H9 (cell line): ENCODE data around the gene BRD9. TPM values are rescaled to one million over a fixed set of nuclear protein-coding genes. Genes with fewer than 3 reads are reported as not detected.

Experiments
- DNase-seq: peaks from one replicate; pipeline ENCODE4 v3.0.0-alpha.2; 2017
- H2AFZ ChIP-seq: one replicate; pipeline ENCODE4 v1.6.1; 2013; ENCODE audit warnings: mild to moderate bottlenecking, low read length, control low read depth, moderate library complexity
- H2AK5ac ChIP-seq: 2 replicates; pipeline ENCODE4 v1.6.1; 2013; ENCODE audit warnings: low read length, control low read depth, mixed read lengths; ENCODE audit not compliant: insufficient read length
- H2BK120ac ChIP-seq: one replicate; pipeline ENCODE4 v1.6.1; 2013; ENCODE audit warnings: low read depth, mild to moderate bottlenecking, low read length, control low read depth, inconsistent platforms; ENCODE audit not compliant: poor library complexity, severe bottlenecking
- H2BK12ac ChIP-seq: 2 replicates; pipeline ENCODE4 v1.6.1; 2013; ENCODE audit warnings: low read length, control low read depth, mixed read lengths, low read depth; ENCODE audit not compliant: insufficient read length
- H2BK15ac ChIP-seq: 2 replicates; pipeline ENCODE4 v1.6.1; 2013; ENCODE audit warnings: low read depth, low read length, control low read depth
- H2BK20ac ChIP-seq: one replicate; pipeline ENCODE4 v1.6.1; 2013; ENCODE audit warnings: low read depth, mild to moderate bottlenecking, low read length, control low read depth, inconsistent platforms; ENCODE audit not compliant: poor library complexity, severe bottlenecking
- H2BK5ac ChIP-seq: 2 replicates; pipeline ENCODE4 v1.6.1; 2013; ENCODE audit warnings: low read length, control low read depth, mixed read lengths; ENCODE audit not compliant: insufficient read length
- H3K14ac ChIP-seq: 2 replicates; pipeline ENCODE4 v1.6.1; 2013; ENCODE audit warnings: low read length, control low read depth; ENCODE audit not compliant: insufficient read depth
- H3K18ac ChIP-seq: 2 replicates; pipeline ENCODE4 v1.6.1; 2013; ENCODE audit warnings: low read depth, mild to moderate bottlenecking, mixed read lengths, low read length, control low read depth; ENCODE audit not compliant: insufficient read length
- H3K23ac ChIP-seq: 2 replicates; pipeline ENCODE4 v1.6.1; 2013; ENCODE audit warnings: low read length, control low read depth, mixed read lengths, low read depth; ENCODE audit not compliant: insufficient read length
- H3K23me2 ChIP-seq: 2 replicates; pipeline ENCODE4 v1.6.1; 2013; ENCODE audit warnings: low read depth, mild to moderate bottlenecking, mixed read lengths, low read length, control low read depth; ENCODE audit not compliant: insufficient read length, poor library complexity, severe bottlenecking
- H3K27ac ChIP-seq: 2 replicates; pipeline ENCODE4 v1.5.1; 2013; ENCODE audit warnings: low read length, control low read depth, mixed read lengths, low read depth; ENCODE audit not compliant: insufficient read length
- H3K27me3 ChIP-seq: 2 replicates; pipeline ENCODE4 v1.6.1; 2013; ENCODE audit warnings: low read length, control low read depth, inconsistent platforms; ENCODE audit not compliant: insufficient read depth
- H3K4ac ChIP-seq: 2 replicates; pipeline ENCODE4 v1.6.1; 2013; ENCODE audit warnings: low read depth, mild to moderate bottlenecking, control low read depth, inconsistent platforms, low read length, moderate library complexity
- H3K4me1 ChIP-seq: 2 replicates; pipeline ENCODE4 v1.6.1; 2013; ENCODE audit warnings: low read length, control low read depth, inconsistent platforms; ENCODE audit not compliant: insufficient read depth
- H3K4me2 ChIP-seq: 2 replicates; pipeline ENCODE4 v1.6.1; 2013; ENCODE audit warnings: low read length, control low read depth, mixed read lengths; ENCODE audit not compliant: insufficient read length, insufficient read depth
- H3K56ac ChIP-seq: 2 replicates; pipeline ENCODE4 v1.6.1; 2013; ENCODE audit warnings: low read depth, mild to moderate bottlenecking, mixed read lengths, low read length, control low read depth; ENCODE audit not compliant: insufficient read length
- H3K79me1 ChIP-seq: 2 replicates; pipeline ENCODE4 v1.6.1; 2013; ENCODE audit warnings: low read depth, mild to moderate bottlenecking, moderate library complexity, low read length, control low read depth, inconsistent platforms; ENCODE audit not compliant: insufficient read depth, poor library complexity, severe bottlenecking
- H3K79me2 ChIP-seq: 2 replicates; pipeline ENCODE4 v1.6.1; 2013; ENCODE audit warnings: low read length, control low read depth, inconsistent platforms; ENCODE audit not compliant: insufficient read depth
- H3K9ac ChIP-seq: 2 replicates; pipeline ENCODE4 v1.6.1; 2013; ENCODE audit warnings: low read length, control low read depth, mixed read lengths; ENCODE audit not compliant: insufficient read length; ENCODE audit errors: extremely low read depth
- H3K9me3 ChIP-seq: one replicate; pipeline ENCODE4 v1.6.1; 2013; ENCODE audit warnings: low read depth, low read length, inconsistent platforms; ENCODE audit not compliant: control insufficient read depth
- H3T11ph ChIP-seq: one replicate; pipeline ENCODE4 v1.6.1; 2013; ENCODE audit warnings: mild to moderate bottlenecking, low read length, control low read depth, inconsistent platforms
- H4K20me1 ChIP-seq: one replicate; pipeline ENCODE4 v1.6.1; 2013; ENCODE audit not compliant: control insufficient read depth, insufficient read length, insufficient read depth
- H4K5ac ChIP-seq: 2 replicates; pipeline ENCODE4 v1.6.1; 2013; ENCODE audit warnings: low read depth, mild to moderate bottlenecking, mixed read lengths, low read length, control low read depth; ENCODE audit not compliant: insufficient read length
- H4K8ac ChIP-seq: replicated peaks from 2 replicates; pipeline ENCODE4 v1.6.1; 2013; ENCODE audit warnings: low read length, control low read depth, mixed read lengths, low read depth; ENCODE audit not compliant: insufficient read length
- H4K91ac ChIP-seq: 2 replicates; pipeline ENCODE4 v1.6.1; 2013; ENCODE audit warnings: low read depth, mild to moderate bottlenecking, moderate library complexity, mixed read lengths, low read length, control low read depth; ENCODE audit not compliant: insufficient read length
- H3K27ac Mint-ChIP-seq, 3 experiments: 2 replicates in 2 of 3; 3 replicates in 1 of 3; pipeline ENCODE4 v1.8.0; 2020 to 2021; ENCODE audit warnings: mixed read lengths in 3 of 3, mild to moderate bottlenecking in 1 of 3, moderate library complexity in 1 of 3
- H3K27me3 Mint-ChIP-seq: 2 replicates; pipeline ENCODE4 v1.8.0; 2021; ENCODE audit warnings: low read depth, mild to moderate bottlenecking, moderate library complexity, mixed read lengths
- H3K36me3 Mint-ChIP-seq, 3 experiments: 2 replicates in 2 of 3; 3 replicates in 1 of 3; pipeline ENCODE4 v1.8.0; 2020 to 2021; ENCODE audit warnings: low read depth in 3 of 3, mixed read lengths in 3 of 3; ENCODE audit not compliant: insufficient read depth in 1 of 3
- H3K4me1 Mint-ChIP-seq, 2 experiments: 2 replicates each; pipeline ENCODE4 v1.8.0; 2020; ENCODE audit warnings: mixed read lengths in 2 of 2
- H3K4me3 Mint-ChIP-seq, 2 experiments: 2 replicates in 1 of 2; 3 replicates in 1 of 2; pipeline ENCODE4 v1.8.0; 2020 to 2021; ENCODE audit warnings: mild to moderate bottlenecking in 2 of 2, mixed read lengths in 2 of 2, moderate library complexity in 1 of 2
- H3K9me3 Mint-ChIP-seq, 2 experiments: 2 replicates in 1 of 2; 3 replicates in 1 of 2; pipeline ENCODE4 v1.8.0; 2020; ENCODE audit warnings: mild to moderate bottlenecking in 2 of 2, mixed read lengths in 2 of 2, moderate library complexity in 1 of 2
- CTCF ChIP-seq: fragments of 200-600 bp; sonication (generic); conservative IDR thresholded peaks from 3 replicates; pipeline ENCODE4 v1.8.0; 2021; ENCODE audit warnings: antibody characterized with exemption, mild to moderate bottlenecking
- WGBS: extraction: QIAGEN DNeasy Blood & Tissue Kit; methylation state at CpG from one replicate; pipeline ENCODE4 v1.1.7; 2013; ENCODE audit warnings: missing lambda C conversion rate, low lambda C conversion rate, mixed read lengths; ENCODE audit not compliant: insufficient read length; ENCODE audit errors: extremely low coverage; 5-methylcytosine and 5-hydroxymethylcytosine counted together
- total RNA-seq: library from RNA; stranded (reverse); gene quantifications from 2 replicates; pipeline ENCODE4 v1.2.1, GENCODE V29; 2021

The BRD9 gene
- total RNA-seq, 1 experiment from 2014 or later, result 70.5 TPM

- Histone ChIP-seq H3K9ac (no peak overlapping the region), H2BK12ac (no peak overlapping the region), H3K9me3 (no peaks in the 10 kb centered on the region), H3K18ac (no peak overlapping the region), H4K20me1 (no peaks in the 10 kb centered on the region), H3K27ac (no peak overlapping the region), H2BK120ac (no peak overlapping the region), H2AK5ac (no peak overlapping the region), H2BK20ac (no peak overlapping the region), H4K8ac (no peak overlapping the region), H3K23me2 (no peaks in the 10 kb centered on the region), H3K23ac (no peak overlapping the region), H3K79me1 (no peaks in the 10 kb centered on the region), H3K56ac (no peak overlapping the region), H3K14ac (no peak overlapping the region), H3K27me3 (no peaks in the 10 kb centered on the region), H3K79me2 (no peaks in the 10 kb centered on the region), H3K4me1 (no peaks in the 10 kb centered on the region), H3K4ac (no peak overlapping the region), H2AFZ (no peak overlapping the region), H2BK15ac (no peak overlapping the region), H4K5ac (no peak overlapping the region), H3T11ph (no peak overlapping the region), H4K91ac (no peak overlapping the region), H2BK5ac (no peak overlapping the region), H3K4me2 (no peak overlapping the region)
- Mint-ChIP-seq H3K27ac (no peak overlapping the region), H3K9me3 (no peaks in the 10 kb centered on the region), H3K4me3 (no peak overlapping the region), H3K36me3 (peaks cover 6 to 28% (median 23%) of the 10 kb centered on the region in 3 experiments), H3K4me1 (peaks cover 6 to 7% of the 10 kb centered on the region in 2 experiments; a peak in 3 of 4 replicates), H3K27me3 (no peaks in the 10 kb centered on the region)
- WGBS, result no CpG with 5 or more reads among the region's 3 CpGs
- DNase-seq, result no peak
- TF ChIP-seq CTCF, result no peak
Observed at GRCh38 chr5:815449-815848, 77.2 kb downstream of the BRD9 start.

Other genes starting within 250 kb of the BRD9 start
- 0.44 and 0.48 TPM in 2 replicates for gene TPPP, start 199.4 kb downstream of the BRD9 start, total RNA-seq
- 0.86 and 1.4 TPM in 2 replicates for gene ZDHHC11B, start 108.1 kb downstream of the BRD9 start, total RNA-seq
- 32.7 and 37.6 TPM in 2 replicates for gene ZDHHC11, start 41.8 kb downstream of the BRD9 start, total RNA-seq
- gene TRIP13, start 83 bp upstream of the BRD9 start, total RNA-seq, result 40.6 and 42.6 TPM in 2 replicates
- 7.3 and 7.7 TPM in 2 replicates for gene NKD2, start 116.0 kb upstream of the BRD9 start, total RNA-seq
- 30.8 and 30.9 TPM in 2 replicates for gene SLC12A7, start 219.3 kb upstream of the BRD9 start, total RNA-seq